Activated naive CD8-positive, alpha-beta T cell treated with anti-CD3 and anti-CD28 coated beads, Interleukin-2, amount 10 ng/mL, durations not matched to agents 7 days and 5 days (primary cell): ENCODE measurements around the gene SIRT7. TPM values are rescaled to one million over a fixed set of nuclear protein-coding genes. Genes with fewer than 3 reads are reported as not detected.

Experiments
- ATAC-seq: fragments of 150-1000 bp; cut with Tn5 transposase; one replicate; pipeline ENCODE4 v1.10.0; 2021; ENCODE audit warnings: low read depth, moderate library complexity
- POLR2A ChIA-PET: fragments of 350-600 bp; sonication (Branson Sonifier 250); formaldehyde crosslinking; loops from one replicate; lab custom pipeline; 2021; ENCODE audit warnings: antibody characterized with exemption; lab: Charles Lee
- DNase-seq: peaks from one replicate; pipeline ENCODE4 v3.0.0; 2021
- H3K27ac Mint-ChIP-seq: one replicate; pipeline ENCODE4 v1.8.0; 2022; ENCODE audit warnings: mild to moderate bottlenecking, mixed read lengths
- H3K27me3 Mint-ChIP-seq: one replicate; pipeline ENCODE4 v1.8.0; 2022; ENCODE audit warnings: mild to moderate bottlenecking, moderate library complexity, mixed read lengths
- H3K36me3 Mint-ChIP-seq: one replicate; pipeline ENCODE4 v1.8.0; 2021; ENCODE audit warnings: mild to moderate bottlenecking, mixed read lengths
- H3K4me1 Mint-ChIP-seq: one replicate; pipeline ENCODE4 v1.8.0; 2021; ENCODE audit warnings: mixed read lengths
- H3K4me3 Mint-ChIP-seq: one replicate; pipeline ENCODE4 v1.8.0; 2022; ENCODE audit warnings: mild to moderate bottlenecking, moderate library complexity, mixed read lengths
- H3K9me3 Mint-ChIP-seq: one replicate; pipeline ENCODE4 v1.8.0; 2021; ENCODE audit warnings: mixed read lengths
- total RNA-seq, 2 experiments: library from RNA; stranded (reverse); gene quantifications; one replicate each; pipeline ENCODE4 v1.2.3, GENCODE V29; 2021

Gene SIRT7
- total RNA-seq, 2 experiments from 2014 or later: 64.8 to 65.2 TPM

- ATAC-seq (no peak), DNase-seq (no peak)
- POLR2A ChIA-PET: no interaction called here
- Mint-ChIP-seq H3K27me3 (peaks cover 11% of the 10 kb centered on the region), H3K27ac (no peak overlapping the region), H3K4me3 (no peak overlapping the region), H3K9me3 (no peaks in the 10 kb centered on the region), H3K4me1 (no peaks in the 10 kb centered on the region), H3K36me3 (no peaks in the 10 kb centered on the region)
Measured at GRCh38 chr17:81948635-81949378, 30.8 kb upstream of the SIRT7 start.

- POLR2A ChIA-PET: no interaction called here
- H3K27me3 Mint-ChIP-seq: peaks cover 11% of the 10 kb centered on the region
- H3K4me3 Mint-ChIP-seq: no peak within 1 kb of the TSS
- no peaks in the 10 kb centered on the region for H3K4me1 Mint-ChIP-seq
- no peak within 1 kb of the TSS for H3K27ac Mint-ChIP-seq
- no peaks in the 10 kb centered on the region for H3K9me3 Mint-ChIP-seq
- no peak for DNase-seq
- H3K36me3 Mint-ChIP-seq: no peaks in the 10 kb centered on the region
- no peak for ATAC-seq
Measured at GRCh38 chr17:81947189-81947588, 29.2 kb upstream of the SIRT7 start, which contains the start of gene MYADML2. Gene MYADML2, minus strand, starts transcription at chr17:81947233. Its CDS starts 5,492 bp downstream, at chr17:81941741.

GRCh38 chr17:81944858-81945257 is 26.9 kb upstream of the SIRT7 start:
- H3K4me3 Mint-ChIP-seq: no peak overlapping the region
- ATAC-seq: no peak

DNA sequence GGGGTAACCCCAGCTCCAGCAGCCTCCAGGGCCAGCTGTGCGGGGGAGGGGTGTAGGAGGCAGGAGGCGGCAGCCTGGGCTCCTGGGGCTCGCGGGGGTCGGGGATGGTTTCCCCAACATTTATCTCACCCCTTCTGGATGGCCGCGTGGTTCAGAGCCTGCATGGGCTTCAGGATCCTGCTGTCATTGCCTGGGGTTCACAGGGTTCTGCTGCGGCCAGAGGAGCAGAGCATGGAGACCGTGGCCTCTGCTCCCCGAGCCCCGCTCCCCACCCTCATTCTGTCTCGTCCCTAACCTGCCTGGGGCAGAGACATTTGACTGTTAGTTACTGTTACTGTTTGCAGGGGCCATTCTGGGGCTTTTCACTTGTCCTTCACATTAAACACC is 24.2 kb upstream of the SIRT7 start:
- no peaks in the 10 kb centered on the region for H3K9me3 Mint-ChIP-seq
- DNase-seq (no peak), ATAC-seq (no peak)
- POLR2A ChIA-PET: interaction anchor here (0.6 kb wide), 1 partner anchor 55 kb away, joined by 3 read pairs; no protein-coding TSS in a partner anchor
- no peak overlapping the region for H3K4me3 Mint-ChIP-seq
- peaks cover 7% of the 10 kb centered on the region for H3K27me3 Mint-ChIP-seq
- H3K4me1 Mint-ChIP-seq: peaks cover 6% of the 10 kb centered on the region
- H3K36me3 Mint-ChIP-seq: no peaks in the 10 kb centered on the region
- H3K27ac Mint-ChIP-seq: no peak overlapping the region

More at GRCh38 chr17:81944858-81945257, 26.9 kb upstream of the SIRT7 start:
- no peaks in the 10 kb centered on the region for H3K4me1 Mint-ChIP-seq
- DNase-seq: no peak
- no peaks in the 10 kb centered on the region for H3K9me3 Mint-ChIP-seq
- no peak overlapping the region for H3K27ac Mint-ChIP-seq
- POLR2A ChIA-PET: interaction anchor here (0.7 kb wide), 1 partner anchor 18 kb away, joined by 3 read pairs; no protein-coding TSS in a partner anchor
- H3K36me3 Mint-ChIP-seq: no peaks in the 10 kb centered on the region
- peaks cover 7% of the 10 kb centered on the region for H3K27me3 Mint-ChIP-seq

- Mint-ChIP-seq H3K36me3 (no peaks in the 10 kb centered on the region), H3K4me3 (no peak overlapping the region), H3K27ac (no peak overlapping the region), H3K27me3 (peaks cover 7% of the 10 kb centered on the region), H3K4me1 (peaks cover 6% of the 10 kb centered on the region), H3K9me3 (no peaks in the 10 kb centered on the region)
- POLR2A ChIA-PET: interaction anchor here (0.6 kb wide), 1 partner anchor 55 kb away, joined by 3 read pairs; no protein-coding TSS in a partner anchor
- ATAC-seq (no peak), DNase-seq (no peak)
Measured at GRCh38 chr17:81941484-81942166, 23.6 kb upstream of the SIRT7 start.

DNA sequence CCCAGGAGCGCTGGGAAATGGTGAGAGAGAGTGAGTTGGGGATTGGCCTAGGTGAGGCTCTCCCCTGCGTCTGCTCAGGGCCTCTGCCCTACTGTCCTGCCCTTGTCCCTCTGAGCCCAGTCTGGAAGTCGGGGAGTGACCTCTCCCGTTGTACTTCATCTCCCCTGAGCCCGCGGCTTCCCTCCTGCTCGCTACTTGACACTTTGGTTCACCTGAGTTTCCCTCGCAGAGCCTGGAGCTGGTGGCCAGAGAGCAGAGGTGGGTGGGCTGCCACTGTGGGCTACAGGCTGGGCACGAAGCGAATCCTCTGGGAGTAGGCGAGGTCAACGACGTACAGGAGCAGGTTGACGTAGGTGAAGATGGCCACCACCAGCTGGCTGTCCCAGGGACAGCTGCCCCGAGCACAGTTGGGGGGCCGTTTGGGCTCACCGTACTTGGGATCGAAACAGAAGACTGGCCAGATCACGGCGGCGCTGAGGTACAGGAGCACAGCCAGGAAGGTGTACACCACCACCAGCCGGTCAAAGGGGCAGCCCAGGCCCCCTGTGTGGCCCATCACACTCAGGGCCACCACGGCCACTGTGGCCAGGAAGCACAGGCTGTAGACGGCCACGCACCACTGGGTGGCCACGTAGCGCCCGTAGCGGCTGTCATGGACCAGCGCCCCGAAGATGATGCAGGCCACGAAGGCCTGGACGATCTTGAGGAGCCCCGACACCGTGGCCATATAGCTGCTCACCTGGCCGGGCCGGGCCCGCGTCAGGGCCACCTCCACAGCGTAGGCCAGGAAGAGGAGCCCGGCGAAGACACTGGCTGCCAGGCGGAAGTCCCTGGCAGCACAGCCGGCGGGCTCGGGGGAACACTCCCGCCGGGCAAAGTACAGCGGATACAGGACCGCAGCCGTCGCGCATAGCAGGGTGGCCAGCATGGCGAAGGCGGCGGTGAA is 22.8 kb upstream of the SIRT7 start:
- H3K9me3 Mint-ChIP-seq: no peaks in the 10 kb centered on the region
- no peak overlapping the region for H3K27ac Mint-ChIP-seq
- peaks cover 7% of the 10 kb centered on the region for H3K27me3 Mint-ChIP-seq
- H3K36me3 Mint-ChIP-seq: no peaks in the 10 kb centered on the region
- DNase-seq (no peak), ATAC-seq (no peak)
- H3K4me3 Mint-ChIP-seq: no peak overlapping the region
- H3K4me1 Mint-ChIP-seq: peaks cover 9% of the 10 kb centered on the region
- POLR2A ChIA-PET: interaction anchor here (0.6 kb wide), 1 partner anchor 286 kb away, joined by 4 read pairs; no protein-coding TSS in a partner anchor

GRCh38 chr17:81939881-81940385 is 22.0 kb upstream of the SIRT7 start:
- Mint-ChIP-seq H3K4me1 (peaks cover 10% of the 10 kb centered on the region), H3K36me3 (no peaks in the 10 kb centered on the region), H3K27ac (no peak overlapping the region), H3K27me3 (peaks cover 7% of the 10 kb centered on the region), H3K4me3 (no peak overlapping the region), H3K9me3 (no peaks in the 10 kb centered on the region)
- DNase-seq (no peak), ATAC-seq (no peak)
- POLR2A ChIA-PET: interaction anchor here (0.6 kb wide), 1 partner anchor 285 kb away, joined by 4 read pairs; no protein-coding TSS in a partner anchor

DNA sequence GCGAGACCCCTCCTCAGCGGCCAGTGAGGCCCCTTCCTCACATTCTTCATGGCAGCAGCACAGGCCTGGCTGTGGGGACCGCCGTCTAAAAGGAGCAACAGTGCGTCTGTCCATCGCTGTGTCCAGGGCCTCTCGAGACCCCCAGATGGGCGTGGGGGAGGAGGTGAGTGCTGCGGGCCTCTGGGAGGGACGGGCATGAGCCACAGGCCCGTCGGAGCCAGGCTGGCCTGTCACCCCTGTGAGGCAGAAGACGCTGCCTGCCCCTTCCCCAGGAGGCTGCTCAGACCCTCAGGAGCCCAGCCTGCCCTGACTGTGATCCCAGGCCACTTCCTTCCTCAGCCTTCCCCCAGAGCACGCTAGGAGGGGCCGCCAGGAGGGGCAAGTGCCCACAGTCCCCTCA is 21.2 kb upstream of the SIRT7 start:
- no peak for ATAC-seq
- Mint-ChIP-seq H3K4me3 (no peak overlapping the region), H3K27me3 (peaks cover 7% of the 10 kb centered on the region), H3K4me1 (peaks cover 10% of the 10 kb centered on the region), H3K9me3 (no peaks in the 10 kb centered on the region), H3K36me3 (no peaks in the 10 kb centered on the region), H3K27ac (no peak overlapping the region)
- POLR2A ChIA-PET: interaction anchor here (2.5 kb wide), 1 partner anchor 12 kb away, joined by 9 read pairs; the partner anchor contains the start of gene MAFG
- no peak for DNase-seq

DNA sequence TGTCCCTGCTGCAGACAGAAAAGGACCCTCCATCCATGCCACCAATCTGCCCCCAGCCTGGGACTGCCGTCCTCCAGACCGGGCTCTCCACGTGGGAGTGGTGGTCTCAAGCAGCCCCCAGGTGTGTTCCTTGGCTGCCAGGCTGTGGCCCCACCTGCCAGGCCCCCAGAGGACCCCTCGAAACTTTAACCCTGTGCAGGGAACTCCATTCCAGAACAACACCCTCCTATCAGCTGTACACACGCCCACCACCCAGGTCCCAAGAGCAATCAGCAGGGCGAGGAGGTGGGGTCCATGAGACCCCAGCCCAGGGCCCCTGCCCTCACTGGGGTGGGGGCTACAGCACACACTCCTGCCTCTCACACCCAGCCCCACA is 17.7 kb upstream of the SIRT7 start:
- H3K27ac Mint-ChIP-seq: peak overlapping the region; percentile 42
- H3K27me3 Mint-ChIP-seq: peaks cover 2% of the 10 kb centered on the region
- ATAC-seq: no peak
- peak overlapping the region; percentile 65 for H3K4me3 Mint-ChIP-seq
- peaks cover 19% of the 10 kb centered on the region for H3K4me1 Mint-ChIP-seq
- DNase-seq: no peak
- no peaks in the 10 kb centered on the region for H3K9me3 Mint-ChIP-seq
- POLR2A ChIA-PET: interaction anchor here (1.5 kb wide), 1 partner anchor 9 kb away, joined by 7 read pairs; no protein-coding TSS in a partner anchor
- H3K36me3 Mint-ChIP-seq: no peaks in the 10 kb centered on the region

- H3K36me3 Mint-ChIP-seq: no peaks in the 10 kb centered on the region
- DNase-seq (no peak), ATAC-seq (no peak)
- no peaks in the 10 kb centered on the region for H3K9me3 Mint-ChIP-seq
- POLR2A ChIA-PET: interaction anchor here (0.6 to 1.5 kb wide), 2 partner anchors 9 to 223 kb away, joined by 5 to 7 read pairs; no protein-coding TSS in a partner anchor
- H3K27me3 Mint-ChIP-seq: no peaks in the 10 kb centered on the region
- peak overlapping the region; percentile 65 for H3K4me3 Mint-ChIP-seq
- no peak overlapping the region for H3K27ac Mint-ChIP-seq
- H3K4me1 Mint-ChIP-seq: peaks cover 19% of the 10 kb centered on the region
Measured at GRCh38 chr17:81934850-81935708, 17.1 kb upstream of the SIRT7 start.

DNA sequence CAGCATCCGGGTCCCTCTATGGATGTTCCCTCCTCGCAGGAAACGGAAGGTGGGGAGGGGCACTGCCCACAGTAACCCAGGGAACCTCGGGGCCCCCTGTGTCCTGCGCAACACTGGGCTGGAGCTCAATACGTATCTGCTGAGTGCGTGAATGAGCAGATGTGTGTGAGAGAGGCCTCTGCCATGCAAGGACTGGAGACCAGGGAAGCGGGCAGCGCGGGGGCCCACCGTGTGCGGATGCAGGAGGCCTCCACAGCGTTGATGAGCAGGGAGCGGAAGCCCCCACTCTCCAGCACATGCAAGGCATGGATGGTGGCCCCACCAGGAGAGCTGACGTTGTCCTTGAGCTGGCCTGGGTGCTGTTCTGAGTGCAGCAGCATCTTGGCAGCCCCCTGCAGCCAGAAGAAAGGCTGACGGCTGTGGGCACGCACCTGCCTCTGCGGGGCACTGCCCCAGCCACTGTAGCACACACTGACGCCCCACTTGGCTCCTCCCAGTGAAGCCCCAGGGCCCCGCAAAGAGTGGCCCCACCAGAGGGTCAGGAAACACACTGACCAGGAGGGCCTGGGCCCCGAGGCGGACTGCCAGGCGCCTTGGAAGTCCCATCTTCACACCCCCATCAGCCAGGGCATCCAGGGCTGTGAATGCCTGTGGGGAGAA is 16.3 kb upstream of the SIRT7 start:
- H3K27me3 Mint-ChIP-seq: no peaks in the 10 kb centered on the region
- POLR2A ChIA-PET: interaction anchor here (0.6 kb wide), 1 partner anchor 223 kb away, joined by 5 read pairs; no protein-coding TSS in a partner anchor
- peaks cover 19% of the 10 kb centered on the region for H3K4me1 Mint-ChIP-seq
- no peak for ATAC-seq
- H3K4me3 Mint-ChIP-seq: no peak overlapping the region
- H3K27ac Mint-ChIP-seq: no peak overlapping the region
- no peaks in the 10 kb centered on the region for H3K36me3 Mint-ChIP-seq
- DNase-seq: no peak
- H3K9me3 Mint-ChIP-seq: no peaks in the 10 kb centered on the region
